ENCODE results near the gene PSORS1C2.

DNA sequence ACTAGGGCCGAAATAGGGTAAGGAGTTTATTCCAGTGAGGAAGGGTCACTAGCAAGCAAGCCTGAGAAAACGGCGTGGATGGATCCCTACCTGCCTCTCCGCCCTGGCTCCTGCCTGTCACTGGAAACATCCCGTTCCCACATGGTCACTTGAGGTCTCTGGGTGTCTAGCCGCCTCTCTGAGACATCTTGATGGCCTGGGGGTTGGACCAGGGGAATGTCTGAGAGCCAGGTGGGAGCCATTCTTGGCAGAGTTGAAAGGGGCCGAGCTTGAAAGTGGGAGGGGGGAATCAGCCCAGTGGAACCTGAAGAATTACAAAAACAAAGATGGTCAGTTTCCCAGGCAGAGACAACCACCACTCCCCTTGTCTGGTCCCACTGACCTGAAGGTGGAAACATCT is 17.8 kb upstream of the PSORS1C2 start:
- no peak for TF ChIP-seq EZH2 (IDR thresholded peaks at IDR 0.05; ENCODE audit: insufficient read depth, poor library complexity, severe bottlenecking)
- no peak for TF ChIP-seq EZH2phosphoT487 (IDR thresholded peaks at IDR 0.05; ENCODE audit: insufficient read depth, low read depth)

All from GM23248 (cell line).